IMR-90 (cell line): ENCODE data around the gene HDDC2. TPM values are rescaled to one million over a fixed set of nuclear protein-coding genes. Genes with fewer than 3 reads are reported as not detected.

Experiments used
- ATAC-seq: fragments of 200-7000 bp; cut with Tn5 transposase; 2 replicates; pipeline ENCODE4 v1.9.1; 2020; ENCODE audit warnings: low read depth, mild to moderate bottlenecking, moderate library complexity
- BruUV-seq: library from RNA; stranded (reverse); fragments of 400-500 nt; replicated peaks from 2 replicates; lab custom pipeline; 2021; lab: Mats Ljungman, UMichigan
- CTCF ChIA-PET: fragments of 300-600 bp; formaldehyde crosslinking; extraction: SDS; loops from one replicate; lab custom pipeline; 2021; ENCODE audit warnings: antibody characterized with exemption; lab: Yijun Ruan, JAX
- POLR2A ChIA-PET: fragments of 300-600 bp; sonication (Branson Sonifier 250); formaldehyde crosslinking; loops from one replicate; lab custom pipeline; 2022; ENCODE audit warnings: antibody characterized with exemption; ENCODE audit not compliant: unreplicated experiment; lab: Charles Lee
- DNase-seq: peaks from one replicate; pipeline ENCODE4 v3.0.0; 2013
- H2AFZ ChIP-seq: replicated peaks from 2 replicates; pipeline ENCODE3; 2013; ENCODE audit warnings: low read length, mild to moderate bottlenecking; ENCODE audit not compliant: poor library complexity
- H2AK5ac ChIP-seq: 2 replicates; pipeline ENCODE4 v1.6.1; 2013; ENCODE audit warnings: low read depth, low read length, inconsistent platforms
- H2AK9ac ChIP-seq: replicated peaks from 2 replicates; pipeline ENCODE3; 2013; ENCODE audit warnings: mild to moderate bottlenecking, low read depth, low read length, moderate library complexity; ENCODE audit not compliant: poor library complexity
- H2BK120ac ChIP-seq: 2 replicates; pipeline ENCODE4 v1.6.1; 2013; ENCODE audit warnings: low read depth, low read length, inconsistent platforms
- H2BK15ac ChIP-seq: 3 replicates; pipeline ENCODE4 v1.6.1; 2013; ENCODE audit warnings: low read depth, low read length, inconsistent platforms
- H2BK20ac ChIP-seq: 2 replicates; pipeline ENCODE4 v1.6.1; 2013; ENCODE audit warnings: low read depth, mild to moderate bottlenecking, inconsistent platforms, low read length, moderate library complexity
- H2BK5ac ChIP-seq: 2 replicates; pipeline ENCODE4 v1.6.1; 2013; ENCODE audit warnings: mild to moderate bottlenecking, low read depth, low read length, inconsistent platforms; ENCODE audit not compliant: poor library complexity, severe bottlenecking
- H3K14ac ChIP-seq: replicated peaks from 2 replicates; pipeline ENCODE4 v1.6.1; 2013; ENCODE audit warnings: low read depth, low read length, inconsistent platforms
- H3K18ac ChIP-seq: 2 replicates; pipeline ENCODE4 v1.6.1; 2013; ENCODE audit warnings: low read depth, low read length, control low read depth
- H3K23ac ChIP-seq: 2 replicates; pipeline ENCODE4 v1.6.1; 2013; ENCODE audit warnings: low read depth, low read length, inconsistent platforms
- H3K27ac ChIP-seq: 2 replicates; pipeline ENCODE4 v1.5.1; 2013; ENCODE audit warnings: mild to moderate bottlenecking, control low read depth, low read length; ENCODE audit not compliant: insufficient read depth
- H3K27me3 ChIP-seq: 2 replicates; pipeline ENCODE4 v1.6.1; 2013; ENCODE audit warnings: low read length; ENCODE audit not compliant: control insufficient read depth, insufficient read depth
- H3K36me3 ChIP-seq: 2 replicates; pipeline ENCODE4 v1.6.1; 2013; ENCODE audit warnings: low read length, mixed read lengths; ENCODE audit not compliant: control insufficient read depth, insufficient read depth
- H3K4ac ChIP-seq: 2 replicates; pipeline ENCODE4 v1.6.1; 2013; ENCODE audit warnings: low read depth, low read length, inconsistent platforms
- H3K4me1 ChIP-seq: 2 replicates; pipeline ENCODE4 v1.6.1; 2013; ENCODE audit warnings: low read length, mixed read lengths; ENCODE audit not compliant: control insufficient read depth, insufficient read depth
- H3K4me2 ChIP-seq: 2 replicates; pipeline ENCODE4 v1.6.1; 2013; ENCODE audit warnings: low read depth, mild to moderate bottlenecking, control low read depth, low read length, moderate library complexity
- H3K4me3 ChIP-seq: 2 replicates; pipeline ENCODE4 v1.5.1; 2013; ENCODE audit warnings: low read depth, mild to moderate bottlenecking, control low read depth, low read length, moderate library complexity; ENCODE audit not compliant: insufficient read depth
- H3K56ac ChIP-seq: 2 replicates; pipeline ENCODE4 v1.6.1; 2013; ENCODE audit warnings: low read length, inconsistent platforms; ENCODE audit not compliant: insufficient read depth; ENCODE audit errors: extremely low read depth
- H3K79me1 ChIP-seq, 2 experiments: 2 replicates each; pipeline ENCODE4 v1.6.1; 2013; ENCODE audit warnings: low read length in 2 of 2, inconsistent platforms in 1 of 2, low read depth in 1 of 2
- H3K9ac ChIP-seq: 2 replicates; pipeline ENCODE4 v1.6.1; 2013; ENCODE audit warnings: low read depth, low read length, control low read depth
- H3K9me1 ChIP-seq: 2 replicates; pipeline ENCODE4 v1.6.1; 2013; ENCODE audit warnings: low read length, inconsistent platforms; ENCODE audit not compliant: insufficient read depth
- H3K9me3 ChIP-seq: 2 replicates; pipeline ENCODE4 v1.6.1; 2013; ENCODE audit warnings: low read length; ENCODE audit not compliant: control insufficient read depth, insufficient read depth
- H4K20me1 ChIP-seq: 2 replicates; pipeline ENCODE4 v1.6.1; 2013; ENCODE audit warnings: low read length, inconsistent platforms; ENCODE audit not compliant: insufficient read depth
- H4K5ac ChIP-seq: 2 replicates; pipeline ENCODE4 v1.6.1; 2013; ENCODE audit warnings: mild to moderate bottlenecking, low read depth, low read length, control low read depth
- H4K8ac ChIP-seq, 2 experiments: 2 replicates each; pipeline ENCODE4 v1.6.1; 2013; ENCODE audit warnings: low read depth in 2 of 2, low read length in 2 of 2, control low read depth in 1 of 2, inconsistent platforms in 1 of 2
- H4K91ac ChIP-seq: 2 replicates; pipeline ENCODE4 v1.6.1; 2013; ENCODE audit warnings: low read depth, low read length, inconsistent platforms; ENCODE audit not compliant: insufficient read depth
- BHLHE40 ChIP-seq: fragments of 150-350 bp; IDR thresholded peaks from 2 replicates; pipeline ENCODE4 v1.6.1; 2016; ENCODE audit warnings: mild to moderate bottlenecking, low read depth, low read length
- CTCF ChIP-seq: conservative IDR thresholded peaks from 2 replicates; pipeline ENCODE4 v1.5.1; 2012; ENCODE audit warnings: mild to moderate bottlenecking, low read depth, low read length, improper control_type of control experiment
- ELK1 ChIP-seq: fragments of 150-350 bp; IDR thresholded peaks from 2 replicates; pipeline ENCODE4 v1.6.1; 2016; ENCODE audit warnings: low read depth, mild to moderate bottlenecking, low read length, moderate library complexity, borderline replicate concordance
- RAD21 ChIP-seq: IDR thresholded peaks from 2 replicates; pipeline ENCODE4 v1.6.1; 2012; ENCODE audit warnings: low read length, improper control_type of control experiment
- SMC3 ChIP-seq: fragments of 150-350 bp; IDR thresholded peaks from 2 replicates; pipeline ENCODE4 v1.6.1; 2016; ENCODE audit warnings: low read depth, mild to moderate bottlenecking, antibody characterized with exemption, low read length, moderate library complexity
- WGBS, 2 experiments: methylation state at CpG; one replicate each; pipeline versions ENCODE4 v1.1.5 to v1.1.7; 2013; ENCODE audit warnings: missing lambda C conversion rate in 2 of 2; ENCODE audit not compliant: insufficient read length in 1 of 2; ENCODE audit errors: extremely low coverage in 2 of 2; 5-methylcytosine and 5-hydroxymethylcytosine counted together
- dilution Hi-C: fragments of 300-500 bp; cut with HindIII; formaldehyde crosslinking; loops from one replicate; pipeline ENCODE4 v1.14.3; 2018; ENCODE audit warnings: low sequenced_read_pairs; ENCODE audit not compliant: unreplicated experiment
- in situ Hi-C: fragments of 300-500 bp; cut with MboI; formaldehyde crosslinking; loops from 3 replicates; pipeline ENCODE4 v1.14.3; 2019; ENCODE audit warnings: low sequenced_read_pairs, inconsistent platforms, mixed read lengths
- intact Hi-C: fragments of 100-400 bp; cut with micrococcal nuclease; formaldehyde crosslinking; loops from 2 replicates; pipeline ENCODE4 v1.10.0; 2022
- polyA plus RNA-seq, 3 experiments: library from polyadenylated mRNA; depleted of rRNA; stranded (reverse); fragments of >200 nt; gene quantifications; 2 replicates each; pipeline ENCODE4 v1.2.3, GENCODE V29; 2012; ENCODE audit warnings: low replicate concordance in 1 of 3
- total RNA-seq: library from RNA; depleted of rRNA; stranded (reverse); fragments of >200 nt; gene quantifications from 2 replicates; pipeline ENCODE4 v1.2.3, GENCODE V29; 2012

The HDDC2 gene
- total and polyA plus RNA-seq, 2 of the 4 experiments (the other 2 are of a cell fraction), result 40.9 to 68.6 TPM

GRCh38 chr6:125310994-125311649 lies 9.4 kb upstream of the HDDC2 start:
- DNase-seq, result peak; percentile 64
- peak; percentile 92 for ATAC-seq
- Histone ChIP-seq H3K18ac (no peak overlapping the region), H3K9me3 (no peaks in the 10 kb centered on the region), H3K4me3 (no peak overlapping the region), H3K9me1 (no peaks in the 10 kb centered on the region), H3K4ac (no peak overlapping the region), H3K9ac (no peak overlapping the region), H3K23ac (no peak overlapping the region), H4K5ac (no peak overlapping the region), H2AK5ac (no peak overlapping the region), H3K79me1 (no peaks in the 10 kb centered on the region), H4K20me1 (no peaks in the 10 kb centered on the region), H2AFZ (no peak overlapping the region), H4K91ac (no peak overlapping the region), H3K27ac (no peak overlapping the region), H3K14ac (no peak overlapping the region), H3K4me2 (no peak overlapping the region), H2BK120ac (no peak overlapping the region), H2BK20ac (no peak overlapping the region), H4K8ac (no peak overlapping the region), H3K36me3 (no peaks in the 10 kb centered on the region), H3K4me1 (no peaks in the 10 kb centered on the region), H3K27me3 (peaks cover 8% of the 10 kb centered on the region), H2BK5ac (no peak overlapping the region), H2AK9ac (no peak overlapping the region), H2BK15ac (no peak overlapping the region), H3K56ac (no peak overlapping the region)
- dilution Hi-C loops (no loop called here), intact Hi-C loops (loop anchor here (1.0 to 10.0 kb wide), 4 partner anchors 441 to 1814 kb away; no protein-coding TSS in a partner anchor), in situ Hi-C loops (loop anchor here (5.0 to 10.0 kb wide), 3 partner anchors 434 to 664 kb away; no protein-coding TSS in a partner anchor)
- no TSS peak for BruUV-seq
- CTCF ChIA-PET, result interaction anchor here (0.5 to 0.9 kb wide), 4 partner anchors 10 to 443 kb away, joined by 3 to 4 read pairs (median 4); partner anchors contain the start of gene HDDC2
- POLR2A ChIA-PET, result no interaction called here
- no CpG with 5 or more reads among the region's 7 CpGs for WGBS, 2 experiments
- TF ChIP-seq SMC3 (peak; percentile 64), CTCF (peak; percentile 75), RAD21 (peak; percentile 82), BHLHE40 (no peak), ELK1 (no peak)
